Ovary (tissue), 3 donors: ENCODE measurements around the gene SLC1A4.

ENCODE experiments used
- POLR2A ChIP-seq: fragments of 450-650 bp; IDR thresholded peaks from one replicate; pipeline ENCODE4 v1.6.1; 2017; ENCODE audit warnings: antibody characterized with exemption, mild to moderate bottlenecking, moderate library complexity
- TF ChIP-seq, protein P1 (sequence below), 3 donors: fragments of 450-650 bp in 2 of 3; fragments of 200-600 bp in 1 of 3; IDR thresholded peaks; one replicate each; pipeline versions ENCODE4 v1.5.1 to v1.8.0; 2016 to 2022; ENCODE audit warnings: antibody characterized with exemption in 3 of 3, mild to moderate bottlenecking in 1 of 3
- donor health status: DM: no; HTN: no; CAD: no.

DNA sequence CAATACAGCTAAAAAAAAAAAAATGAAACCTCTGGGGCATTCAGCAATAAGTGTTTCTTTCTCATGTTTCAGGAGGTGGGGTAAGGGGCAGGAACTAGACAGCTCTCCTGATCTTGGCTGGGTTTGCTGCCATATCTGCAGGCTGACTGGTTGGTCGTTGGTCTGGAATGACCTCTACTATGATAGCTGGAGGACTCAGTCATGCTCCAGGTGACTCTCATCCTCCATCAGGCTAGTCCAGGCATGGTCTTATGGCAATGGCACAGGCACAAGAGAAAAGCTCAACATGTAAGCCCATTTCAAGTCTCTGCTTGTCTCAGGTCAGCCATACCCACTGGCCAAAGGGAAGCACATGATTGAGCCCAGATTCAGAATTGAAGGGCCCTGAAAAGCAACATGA is 9.5 kb upstream of the SLC1A4 start:
- TF ChIP-seq, protein P1, sequence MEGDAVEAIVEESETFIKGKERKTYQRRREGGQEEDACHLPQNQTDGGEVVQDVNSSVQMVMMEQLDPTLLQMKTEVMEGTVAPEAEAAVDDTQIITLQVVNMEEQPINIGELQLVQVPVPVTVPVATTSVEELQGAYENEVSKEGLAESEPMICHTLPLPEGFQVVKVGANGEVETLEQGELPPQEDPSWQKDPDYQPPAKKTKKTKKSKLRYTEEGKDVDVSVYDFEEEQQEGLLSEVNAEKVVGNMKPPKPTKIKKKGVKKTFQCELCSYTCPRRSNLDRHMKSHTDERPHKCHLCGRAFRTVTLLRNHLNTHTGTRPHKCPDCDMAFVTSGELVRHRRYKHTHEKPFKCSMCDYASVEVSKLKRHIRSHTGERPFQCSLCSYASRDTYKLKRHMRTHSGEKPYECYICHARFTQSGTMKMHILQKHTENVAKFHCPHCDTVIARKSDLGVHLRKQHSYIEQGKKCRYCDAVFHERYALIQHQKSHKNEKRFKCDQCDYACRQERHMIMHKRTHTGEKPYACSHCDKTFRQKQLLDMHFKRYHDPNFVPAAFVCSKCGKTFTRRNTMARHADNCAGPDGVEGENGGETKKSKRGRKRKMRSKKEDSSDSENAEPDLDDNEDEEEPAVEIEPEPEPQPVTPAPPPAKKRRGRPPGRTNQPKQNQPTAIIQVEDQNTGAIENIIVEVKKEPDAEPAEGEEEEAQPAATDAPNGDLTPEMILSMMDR (IDR thresholded peaks at IDR 0.05) = no peak
- TF ChIP-seq POLR2A = no peak
